ENCODE data around the gene RCAN1.

- no peak for TF ChIP-seq CTCF (IDR thresholded peaks at IDR 0.05)
- no peak for TF ChIP-seq JUNB (IDR thresholded peaks at IDR 0.05)
These were observed 114.7 kb downstream of the RCAN1 start for GRCh38 chr21:34500191-34500590.
